GM19324 (cell line): Measurements from ENCODE around the gene WNT11.
A peak's percentile ranks its signal among the peaks of the same experiment; 100 is the strongest.

Experiments used
- ATAC-seq: cut with Tn5 transposase; IDR thresholded peaks from one replicate; pipeline ENCODE4 v1.9.1; 2021; ENCODE audit warnings: mild to moderate bottlenecking, moderate library complexity; ENCODE audit not compliant: unreplicated experiment, low FRiP score

WNT11 gene

GRCh38 chr11:76184551-76184993 lies 21.7 kb downstream of the WNT11 start:
- ATAC-seq, result no peak

- ATAC-seq, result no peak
These were observed 24.9 kb downstream of the WNT11 start for GRCh38 chr11:76181371-76181770.

DNA sequence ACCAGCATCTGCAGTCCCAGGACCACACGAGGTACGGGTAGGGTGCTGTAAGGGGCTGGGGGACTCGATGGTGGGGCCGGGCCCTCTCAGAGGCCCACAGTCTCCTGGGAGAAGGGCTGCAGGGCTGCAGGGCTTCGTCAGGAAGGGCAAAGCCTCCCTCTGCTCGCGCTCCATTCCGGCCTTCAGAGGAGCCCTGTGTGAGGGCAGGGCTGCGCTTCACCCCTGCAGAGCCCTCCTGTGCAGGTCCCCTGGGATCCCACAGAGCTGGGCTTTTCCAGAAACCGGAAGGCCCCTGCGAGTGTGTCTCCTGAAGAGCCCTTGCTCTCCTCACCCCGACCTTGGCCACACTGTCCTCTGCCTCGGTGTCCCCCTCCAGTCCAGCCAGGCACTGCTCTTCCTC lies 27.2 kb downstream of the WNT11 start:
- no peak for ATAC-seq

- ATAC-seq, result no peak
These were observed 29.0 kb downstream of the WNT11 start for GRCh38 chr11:76177250-76177686.

DNA sequence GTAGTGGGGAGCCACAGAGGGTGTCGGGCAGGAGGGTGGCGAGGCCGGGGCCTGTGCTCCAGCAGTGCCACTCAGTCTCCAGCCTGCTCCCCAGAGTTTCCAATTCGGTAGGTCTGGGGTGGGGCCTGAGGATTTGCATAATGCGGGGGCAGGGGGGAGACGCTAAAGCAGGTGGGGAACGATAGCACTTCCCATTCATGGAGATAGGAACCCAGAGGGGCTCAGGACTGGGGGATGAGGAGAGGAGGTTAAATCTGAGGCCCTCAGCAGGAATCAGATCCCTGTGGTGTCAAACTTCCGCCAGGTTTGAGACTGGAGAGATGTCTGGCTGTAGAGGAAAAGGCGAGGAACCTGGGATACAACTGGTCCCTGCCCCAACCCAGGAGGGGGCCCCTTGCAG lies 29.8 kb downstream of the WNT11 start:
- ATAC-seq, result no peak

DNA sequence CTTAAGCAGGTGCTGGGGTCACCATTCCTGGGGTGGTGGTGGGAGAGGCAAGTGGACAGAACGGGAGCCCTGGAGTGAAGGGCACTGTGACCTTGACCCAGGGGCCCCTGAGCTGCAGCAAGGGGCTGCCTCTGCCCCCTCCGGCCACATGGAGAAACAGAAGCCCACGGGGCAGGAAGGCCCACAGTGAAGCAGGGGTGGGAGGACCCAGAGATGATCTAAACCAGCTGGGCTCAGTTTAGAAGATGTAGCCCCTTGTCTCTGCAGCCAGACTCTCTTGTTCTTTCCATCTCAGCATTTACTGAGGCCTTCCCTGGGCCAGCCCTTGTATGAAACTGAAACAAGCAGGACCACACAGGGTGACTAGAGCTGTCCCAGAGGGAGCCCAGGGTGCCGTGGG lies 30.5 kb downstream of the WNT11 start:
- ATAC-seq, result no peak

- ATAC-seq, result no peak
These were observed 32.0 kb downstream of the WNT11 start for GRCh38 chr11:76174330-76174729.

DNA sequence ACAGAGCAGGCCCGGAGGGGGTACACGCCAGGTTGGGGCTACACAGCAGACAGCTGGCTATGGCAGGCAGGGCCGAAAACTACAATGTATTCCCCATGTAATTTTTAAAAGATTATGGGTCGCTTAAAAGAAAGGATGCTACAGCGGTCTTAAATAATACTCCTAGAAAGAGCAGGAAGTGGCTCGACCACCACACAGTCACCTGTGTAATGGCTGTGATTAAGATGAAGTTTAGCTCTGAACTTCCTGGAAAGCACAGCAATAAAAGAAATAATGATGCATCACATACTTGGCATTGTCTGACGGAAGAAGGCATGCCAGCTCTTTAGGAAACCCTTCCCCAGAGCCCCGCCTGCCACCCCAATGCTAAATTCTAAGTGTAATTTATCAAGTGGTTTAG lies 32.6 kb downstream of the WNT11 start:
- ATAC-seq, result no peak

DNA sequence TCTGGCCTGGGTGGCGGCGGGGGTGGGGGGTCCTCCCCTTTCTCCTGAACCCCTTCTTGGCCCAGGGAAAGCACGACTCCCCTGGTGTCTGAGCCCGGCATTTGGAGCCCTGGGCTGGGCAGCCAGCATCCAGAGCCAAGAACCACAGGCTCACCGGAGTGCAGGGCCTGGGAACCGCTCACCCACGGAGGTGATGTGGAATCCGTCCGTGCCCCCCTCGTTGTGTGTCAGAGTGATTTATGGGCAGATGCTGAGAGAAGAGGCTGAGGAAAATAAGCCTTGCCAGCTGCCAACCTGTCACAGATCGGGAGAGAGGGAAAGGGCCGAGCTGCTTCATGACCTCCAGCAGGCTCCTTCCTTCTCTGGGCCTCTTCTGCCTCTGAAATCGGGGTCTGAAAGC lies 33.7 kb downstream of the WNT11 start:
- ATAC-seq, result no peak

DNA sequence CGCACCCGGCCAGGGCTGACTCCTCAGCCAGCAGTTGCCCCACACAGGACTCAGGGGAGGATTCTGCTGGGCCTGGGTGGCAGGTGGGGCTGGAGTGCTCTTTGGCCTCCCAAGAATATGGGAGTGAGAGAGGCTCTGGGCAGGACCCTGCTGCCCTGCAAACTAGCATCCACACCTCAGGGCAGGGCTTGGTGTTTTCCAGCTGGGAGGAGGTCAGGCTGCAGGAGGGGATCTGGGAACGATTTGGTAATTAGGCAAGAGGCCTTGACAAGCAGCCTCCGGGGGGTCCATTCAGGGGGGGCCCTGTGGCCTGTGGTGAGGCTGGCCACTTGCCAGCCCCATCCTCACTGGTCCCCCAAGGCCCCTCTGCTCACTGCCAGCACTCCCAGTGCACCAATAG lies 35.8 kb downstream of the WNT11 start:
- no peak for ATAC-seq

DNA sequence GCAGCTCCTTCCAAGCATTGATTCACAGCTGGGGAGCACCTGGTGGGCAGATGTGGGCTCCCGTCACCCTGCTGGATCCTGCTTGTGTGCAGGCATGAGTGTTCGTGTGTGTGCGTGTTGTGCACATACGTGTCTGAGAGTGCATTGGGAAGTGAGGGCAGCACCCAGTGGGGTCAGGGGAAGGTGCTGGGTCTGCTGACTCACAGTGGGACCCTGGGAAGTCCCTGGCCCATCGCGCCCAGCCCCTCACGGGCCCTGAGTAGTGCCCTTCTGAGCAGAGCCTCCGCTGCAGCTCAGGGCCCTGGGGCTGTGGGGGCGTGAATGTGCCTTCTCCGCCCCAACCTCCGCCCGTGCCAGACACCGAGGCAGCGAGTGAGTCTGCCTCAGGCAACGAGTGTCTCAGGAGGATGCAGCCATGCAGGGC lies 36.8 kb downstream of the WNT11 start:
- ATAC-seq, result peak; percentile 43

DNA sequence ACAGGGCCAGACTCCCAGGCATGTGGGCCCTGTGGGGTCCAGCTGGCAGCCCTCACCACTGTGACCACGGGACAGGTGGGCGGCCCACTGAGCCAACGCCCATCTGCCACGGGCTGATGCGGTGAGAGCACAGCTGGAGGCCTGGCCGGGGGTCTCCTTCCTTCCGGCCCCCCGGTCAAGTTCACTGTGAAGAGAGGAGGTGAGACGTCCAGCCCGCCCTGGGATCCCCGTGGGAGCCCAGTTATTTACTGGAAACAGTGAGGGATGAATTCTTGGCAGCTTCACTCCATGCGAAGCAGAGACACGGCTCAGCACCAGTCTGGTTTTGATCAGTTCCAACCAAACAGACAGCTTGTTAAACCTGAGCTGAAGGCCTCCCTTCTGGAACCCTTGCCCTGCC lies 38.7 kb downstream of the WNT11 start:
- ATAC-seq, result no peak

DNA sequence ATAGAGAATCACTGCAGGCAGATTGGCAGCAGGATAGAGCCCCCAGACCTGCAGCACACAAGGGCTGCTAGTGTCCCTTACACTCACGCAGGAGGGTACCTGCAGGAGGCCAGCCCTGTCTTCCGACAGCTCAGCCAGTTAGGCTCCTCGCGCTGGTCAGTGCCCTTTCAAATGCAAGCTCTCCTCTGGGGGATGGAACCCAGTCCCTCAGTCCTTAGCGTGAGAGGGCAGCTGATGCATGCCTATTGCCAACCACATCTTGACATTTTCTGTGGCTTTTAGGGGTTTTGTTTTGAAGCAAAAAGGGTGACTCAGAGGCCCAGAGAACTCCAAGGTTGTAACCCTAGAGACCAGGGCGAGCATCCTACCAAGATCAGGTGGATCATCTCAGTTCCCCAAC lies 40.0 kb downstream of the WNT11 start:
- ATAC-seq, result no peak

DNA sequence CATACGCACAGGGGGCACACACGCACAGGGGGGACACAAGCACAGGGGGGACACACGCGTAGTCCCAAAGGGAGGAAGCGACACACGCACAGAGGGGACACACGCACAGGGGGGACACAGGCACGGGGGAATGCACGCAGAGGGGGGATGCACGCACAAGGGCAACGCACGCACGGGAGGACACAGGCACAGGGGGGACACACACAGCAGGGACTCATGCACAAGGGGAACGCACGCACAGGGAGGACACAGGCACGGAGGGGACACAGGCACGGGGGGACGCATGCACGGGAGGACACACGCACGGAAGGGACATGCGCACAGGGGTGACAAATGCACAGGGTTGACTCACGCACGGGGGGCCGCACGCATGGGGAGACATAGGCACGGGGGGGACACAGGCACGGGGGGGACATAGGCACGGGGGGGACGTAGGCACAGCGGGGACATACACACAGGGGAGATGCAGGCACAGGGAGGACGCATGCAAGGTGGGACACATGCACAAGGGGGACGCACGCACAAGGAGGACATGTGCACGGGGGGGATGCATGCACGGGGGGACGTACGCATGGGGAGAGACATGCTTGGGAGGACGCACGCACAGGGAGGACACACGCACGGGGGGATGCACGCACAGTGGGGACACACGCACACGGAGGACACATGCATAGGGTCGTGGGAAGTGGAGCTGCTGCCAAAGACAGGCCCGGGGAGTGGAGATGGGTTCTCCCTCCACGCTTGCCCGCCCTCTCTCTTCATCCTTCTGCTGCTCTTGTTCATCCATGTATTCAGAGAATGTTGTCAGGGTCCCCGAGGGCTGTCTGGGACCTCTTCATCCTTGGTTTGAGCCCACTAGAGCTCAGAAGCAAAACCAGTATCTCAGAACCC lies 41.2 kb downstream of the WNT11 start:
- no peak for ATAC-seq

DNA sequence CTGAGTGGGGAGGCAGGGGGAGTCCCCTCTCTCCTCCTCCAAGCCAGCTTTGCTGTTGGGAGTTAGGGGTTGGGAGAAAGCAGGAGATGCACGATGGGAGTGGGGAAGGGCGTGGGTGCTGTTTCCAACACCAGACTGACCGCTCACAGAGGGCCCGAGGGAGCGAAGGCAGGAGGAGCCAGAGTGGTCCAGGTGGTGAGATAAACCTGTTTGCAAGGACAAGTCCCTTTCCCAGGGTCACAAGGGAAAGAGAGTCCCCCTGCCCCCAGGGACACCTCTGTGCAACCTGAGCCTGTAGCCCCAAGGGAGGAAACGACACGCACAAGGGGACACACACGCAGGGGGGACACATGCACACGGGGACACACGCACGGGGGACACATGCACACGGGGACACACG lies 42.2 kb downstream of the WNT11 start:
- no peak for ATAC-seq

DNA sequence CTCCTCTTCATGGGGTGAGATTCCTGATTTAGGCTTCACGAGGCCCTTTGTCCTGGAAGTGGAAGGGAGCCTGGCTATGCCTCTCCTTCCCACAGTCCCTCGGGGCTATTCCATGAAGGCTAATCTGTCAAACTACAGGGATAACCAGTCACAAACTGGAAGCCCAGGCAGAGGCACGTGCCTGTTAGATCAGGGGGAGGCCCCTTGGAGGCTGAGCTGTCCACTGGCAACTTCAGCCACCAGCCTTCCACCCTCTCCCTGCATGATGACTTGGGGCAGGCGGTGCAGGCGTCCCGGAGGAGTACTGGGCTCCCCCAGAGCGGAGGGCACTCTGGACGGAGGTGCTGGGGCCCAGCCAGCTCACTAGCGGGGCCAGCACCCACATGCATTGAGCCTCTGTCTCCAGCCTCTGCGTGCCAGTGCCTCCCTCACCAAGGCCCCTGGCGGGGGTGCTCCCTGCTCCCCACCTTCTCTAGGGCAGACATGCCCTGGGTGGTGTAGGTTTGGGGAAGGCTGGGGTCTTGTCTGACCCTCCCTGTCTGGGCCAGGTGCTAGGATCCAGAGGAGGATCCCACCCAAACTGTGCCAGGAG lies 42.9 kb downstream of the WNT11 start:
- ATAC-seq, result no peak

- no peak for ATAC-seq
These were observed 43.7 kb downstream of the WNT11 start for GRCh38 chr11:76162336-76163288.

GRCh38 chr11:76161261-76161961 lies 44.9 kb downstream of the WNT11 start:
- ATAC-seq, result no peak

DNA sequence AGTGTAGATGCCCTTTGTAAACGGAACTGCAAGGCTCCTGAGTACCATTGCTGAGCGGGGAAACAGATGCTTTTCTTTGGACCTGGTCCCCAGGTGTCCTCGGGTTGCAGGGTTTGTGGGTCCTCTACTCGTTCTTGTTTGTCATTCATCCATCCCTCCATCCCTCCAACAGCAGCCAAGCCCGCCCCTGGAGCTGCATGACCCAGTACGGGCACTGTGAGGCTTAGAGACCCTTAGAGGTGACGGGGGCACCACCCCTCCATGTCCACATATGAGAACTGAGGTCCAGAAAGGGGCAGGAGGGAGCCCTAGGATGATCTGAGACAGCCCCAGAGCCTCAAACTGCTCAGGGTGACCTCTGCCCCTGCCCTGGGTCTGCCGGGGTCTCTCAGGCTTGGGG lies 45.4 kb downstream of the WNT11 start:
- ATAC-seq, result no peak

GRCh38 chr11:76159983-76160661 lies 46.2 kb downstream of the WNT11 start:
- no peak for ATAC-seq
